ENCODE measurements around the gene LHX3.

Gene LHX3

DNA sequence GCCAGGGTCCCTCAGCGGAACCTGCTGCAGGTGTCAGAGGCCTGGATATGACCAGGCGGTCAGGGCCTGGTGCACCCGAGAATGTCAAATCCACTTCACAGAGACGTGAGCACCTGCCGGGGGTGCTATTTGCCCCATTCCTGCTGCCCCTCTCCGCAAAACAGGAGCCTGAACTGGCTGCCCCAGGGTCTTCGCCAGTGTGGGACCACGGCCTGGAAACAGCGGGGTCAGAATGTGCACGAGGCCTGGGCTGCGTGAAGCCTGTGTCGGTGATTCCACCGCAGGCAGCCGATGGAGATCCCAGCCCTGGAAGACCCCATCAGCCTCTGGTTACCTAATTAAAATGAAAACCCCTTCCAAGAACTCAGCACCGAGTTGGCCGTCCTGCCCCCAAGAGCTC is 45.1 kb downstream of the LHX3 start:
- H3K27ac ChIP-seq (replicated peaks) = no peak overlapping the region
- H3K4me3 ChIP-seq (replicated peaks; ENCODE audit: insufficient read depth, low read length) = no peak overlapping the region
- TF ChIP-seq, protein P1, sequence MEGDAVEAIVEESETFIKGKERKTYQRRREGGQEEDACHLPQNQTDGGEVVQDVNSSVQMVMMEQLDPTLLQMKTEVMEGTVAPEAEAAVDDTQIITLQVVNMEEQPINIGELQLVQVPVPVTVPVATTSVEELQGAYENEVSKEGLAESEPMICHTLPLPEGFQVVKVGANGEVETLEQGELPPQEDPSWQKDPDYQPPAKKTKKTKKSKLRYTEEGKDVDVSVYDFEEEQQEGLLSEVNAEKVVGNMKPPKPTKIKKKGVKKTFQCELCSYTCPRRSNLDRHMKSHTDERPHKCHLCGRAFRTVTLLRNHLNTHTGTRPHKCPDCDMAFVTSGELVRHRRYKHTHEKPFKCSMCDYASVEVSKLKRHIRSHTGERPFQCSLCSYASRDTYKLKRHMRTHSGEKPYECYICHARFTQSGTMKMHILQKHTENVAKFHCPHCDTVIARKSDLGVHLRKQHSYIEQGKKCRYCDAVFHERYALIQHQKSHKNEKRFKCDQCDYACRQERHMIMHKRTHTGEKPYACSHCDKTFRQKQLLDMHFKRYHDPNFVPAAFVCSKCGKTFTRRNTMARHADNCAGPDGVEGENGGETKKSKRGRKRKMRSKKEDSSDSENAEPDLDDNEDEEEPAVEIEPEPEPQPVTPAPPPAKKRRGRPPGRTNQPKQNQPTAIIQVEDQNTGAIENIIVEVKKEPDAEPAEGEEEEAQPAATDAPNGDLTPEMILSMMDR (IDR thresholded peaks at IDR 0.05; ENCODE audit: insufficient read depth, low read length) = no peak
- TF ChIP-seq GABPA (IDR thresholded peaks at IDR 0.05; ENCODE audit: low read depth) (no peak), REST (IDR thresholded peaks at IDR 0.05; ENCODE audit: insufficient replicate concordance, low read depth) (no peak), SPI1 (IDR thresholded peaks at IDR 0.05; ENCODE audit: borderline replicate concordance, low read depth) (no peak), POLR2AphosphoS5 (IDR thresholded peaks at IDR 0.05; ENCODE audit: low read depth) (no peak)
- no peaks in the 10 kb centered on the region for H3K27me3 ChIP-seq (ENCODE audit: insufficient read depth, poor library complexity, severe bottlenecking)
- no peak for DNase-seq (ENCODE audit: low read depth in 1 of 2, low spot score in 1 of 2)

DNA sequence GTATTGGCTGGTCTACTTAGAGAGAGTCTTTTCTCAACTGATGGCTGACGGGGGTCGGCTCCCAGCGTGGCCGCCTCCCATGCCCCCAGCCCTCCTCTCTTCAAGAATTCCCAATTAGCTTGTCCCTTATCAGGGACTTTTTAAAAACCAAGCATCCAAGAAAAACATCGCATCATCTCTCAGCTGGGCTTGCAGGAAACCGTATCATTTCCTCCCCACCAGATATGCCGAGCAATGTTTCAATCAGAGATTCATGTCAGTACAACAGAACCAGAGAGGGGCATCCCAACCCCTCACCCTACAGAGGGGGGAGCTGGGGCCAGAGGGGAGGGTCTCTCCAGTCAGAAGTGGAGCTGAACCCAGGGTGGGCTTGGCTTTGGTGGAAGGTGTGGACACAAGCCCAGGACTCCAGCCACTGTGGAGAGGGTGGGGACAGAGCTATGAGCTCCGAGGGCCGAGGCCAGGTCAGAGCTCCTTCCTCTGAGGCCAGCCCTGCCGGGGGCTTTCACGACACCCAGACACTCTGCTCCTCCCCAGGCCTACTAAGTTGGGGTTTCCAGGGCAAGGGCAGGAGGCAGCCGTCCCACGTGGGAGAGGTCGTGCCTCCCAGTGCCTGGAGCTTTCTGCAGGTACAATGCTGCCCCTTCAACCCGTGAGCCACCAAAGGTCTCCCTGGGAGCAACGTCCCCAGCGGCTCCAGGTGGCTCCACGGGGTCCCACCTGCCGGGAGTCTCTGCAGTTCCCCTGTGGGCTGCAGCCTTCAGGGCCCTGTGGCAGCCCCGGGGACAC is 47.3 kb downstream of the LHX3 start:
- H3K27ac ChIP-seq (replicated peaks) = no peak overlapping the region
- TF ChIP-seq, protein P1 (IDR thresholded peaks at IDR 0.05; ENCODE audit: insufficient read depth, low read length) = no peak
- no peak for TF ChIP-seq SPI1 (IDR thresholded peaks at IDR 0.05; ENCODE audit: borderline replicate concordance, low read depth)
- no peak for TF ChIP-seq REST (IDR thresholded peaks at IDR 0.05; ENCODE audit: insufficient replicate concordance, low read depth)
- no peak for TF ChIP-seq POLR2AphosphoS5 (IDR thresholded peaks at IDR 0.05; ENCODE audit: low read depth)
- TF ChIP-seq GABPA (IDR thresholded peaks at IDR 0.05; ENCODE audit: low read depth) = no peak
- no peaks in the 10 kb centered on the region for H3K27me3 ChIP-seq (ENCODE audit: insufficient read depth, poor library complexity, severe bottlenecking)
- no peak for DNase-seq (ENCODE audit: low read depth in 1 of 2, low spot score in 1 of 2)
- no peak overlapping the region for H3K4me3 ChIP-seq (replicated peaks; ENCODE audit: insufficient read depth, low read length)

- Histone ChIP-seq H3K4me3 (replicated peaks; ENCODE audit: insufficient read depth, low read length) (no peak overlapping the region), H3K27ac (replicated peaks) (no peak overlapping the region), H3K27me3 (ENCODE audit: insufficient read depth, poor library complexity, severe bottlenecking) (no peaks in the 10 kb centered on the region)
- TF ChIP-seq REST (IDR thresholded peaks at IDR 0.05; ENCODE audit: insufficient replicate concordance, low read depth) (no peak), SPI1 (IDR thresholded peaks at IDR 0.05; ENCODE audit: borderline replicate concordance, low read depth) (no peak), GABPA (IDR thresholded peaks at IDR 0.05; ENCODE audit: low read depth) (no peak), POLR2AphosphoS5 (IDR thresholded peaks at IDR 0.05; ENCODE audit: low read depth) (no peak)
- TF ChIP-seq, protein P1 (IDR thresholded peaks at IDR 0.05; ENCODE audit: insufficient read depth, low read length) = no peak
- no peak for DNase-seq (ENCODE audit: low read depth in 1 of 2, low spot score in 1 of 2)
Observed at GRCh38 chr9:136156209-136157120, 48.5 kb downstream of the LHX3 start.
